HG03095 (cell line): ENCODE measurements around the gene CDKAL1.
A peak's percentile ranks its signal among the peaks of the same experiment; 100 is the strongest.

ENCODE experiments used
- ATAC-seq: cut with Tn5 transposase; IDR thresholded peaks from one replicate; pipeline ENCODE4 v1.9.1; 2021; ENCODE audit warnings: moderate library complexity; ENCODE audit not compliant: unreplicated experiment

Gene CDKAL1

GRCh38 chr6:20868397-20869096 lies 334.3 kb downstream of the CDKAL1 start:
- no peak for ATAC-seq

GRCh38 chr6:20870021-20870420 lies 335.8 kb downstream of the CDKAL1 start:
- no peak for ATAC-seq

GRCh38 chr6:20870493-20870892 lies 336.2 kb downstream of the CDKAL1 start:
- no peak for ATAC-seq

GRCh38 chr6:20873425-20874190 lies 339.4 kb downstream of the CDKAL1 start:
- no peak for ATAC-seq

- no peak for ATAC-seq
Observed at GRCh38 chr6:20875369-20875963, 341.2 kb downstream of the CDKAL1 start.

GRCh38 chr6:20876036-20876435 lies 341.8 kb downstream of the CDKAL1 start:
- no peak for ATAC-seq

- ATAC-seq: no peak
Observed at GRCh38 chr6:20876561-20876960, 342.3 kb downstream of the CDKAL1 start.

GRCh38 chr6:20877008-20877937 lies 343.0 kb downstream of the CDKAL1 start:
- peak; percentile 98 for ATAC-seq

GRCh38 chr6:20879121-20879520 lies 344.9 kb downstream of the CDKAL1 start:
- no peak for ATAC-seq

GRCh38 chr6:20879526-20879925 lies 345.3 kb downstream of the CDKAL1 start:
- ATAC-seq: no peak

GRCh38 chr6:20881365-20881764 lies 347.1 kb downstream of the CDKAL1 start:
- ATAC-seq: no peak

GRCh38 chr6:20882014-20882413 lies 347.8 kb downstream of the CDKAL1 start:
- ATAC-seq: no peak

- ATAC-seq: no peak
Observed at GRCh38 chr6:20885076-20885475, 350.8 kb downstream of the CDKAL1 start.

- no peak for ATAC-seq
Observed at GRCh38 chr6:20891161-20891560, 356.9 kb downstream of the CDKAL1 start.

GRCh38 chr6:20892365-20892764 lies 358.1 kb downstream of the CDKAL1 start:
- ATAC-seq: no peak

GRCh38 chr6:20893412-20893811 lies 359.2 kb downstream of the CDKAL1 start:
- ATAC-seq: no peak

- peak; percentile 90 for ATAC-seq
Observed at GRCh38 chr6:20900389-20901160, 366.3 kb downstream of the CDKAL1 start.

- ATAC-seq: no peak
Observed at GRCh38 chr6:20905377-20905776, 371.1 kb downstream of the CDKAL1 start.

- ATAC-seq: no peak
Observed at GRCh38 chr6:20906945-20907344, 372.7 kb downstream of the CDKAL1 start.

- no peak for ATAC-seq
Observed at GRCh38 chr6:20907486-20908071, 373.3 kb downstream of the CDKAL1 start.
